ENCODE data around the gene RYK.
"Not testable (repeated sequence)": the region's sequence is repeated elsewhere in the genome, so short reads cannot be mapped to it uniquely, and the experiment has no call there.

The RYK gene

GRCh38 chr3:134214239-134214638 is 36.4 kb downstream of the RYK start:
- DNase-seq: no peak

DNA sequence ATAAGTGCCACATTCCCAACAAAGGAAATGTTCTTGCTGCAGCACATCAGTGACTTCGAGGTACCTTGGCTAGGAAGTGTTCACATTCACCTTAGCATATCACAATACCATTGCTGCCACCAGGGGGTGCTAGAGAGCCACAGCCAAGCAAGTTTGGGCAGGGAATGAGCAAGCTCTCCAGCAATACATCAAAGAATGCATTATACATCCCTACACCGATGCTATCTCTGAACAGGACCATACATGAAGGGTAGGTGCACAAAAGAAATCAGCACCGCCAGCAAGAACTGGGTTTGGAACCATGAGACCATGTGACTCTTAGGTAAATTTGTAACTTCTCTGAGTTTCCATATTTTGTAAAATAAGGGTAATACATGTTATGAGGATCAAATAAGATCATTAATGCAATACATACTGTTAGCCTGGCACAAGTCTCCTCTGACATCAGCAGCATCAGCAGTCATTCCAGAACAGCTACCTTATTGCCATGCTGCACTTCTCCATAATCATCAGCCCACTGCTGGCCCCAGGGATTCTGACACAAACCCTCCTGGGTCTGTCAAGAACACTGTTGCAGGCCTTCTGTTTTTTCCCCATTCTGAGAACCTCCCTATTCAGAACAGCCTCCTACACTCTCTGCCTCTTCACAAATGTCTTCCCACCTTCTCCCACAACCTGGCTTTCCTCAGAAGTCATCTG is 37.5 kb downstream of the RYK start:
- DNase-seq: peak; percentile 4

GRCh38 chr3:134211797-134212196 is 38.9 kb downstream of the RYK start:
- no peak for DNase-seq

DNA sequence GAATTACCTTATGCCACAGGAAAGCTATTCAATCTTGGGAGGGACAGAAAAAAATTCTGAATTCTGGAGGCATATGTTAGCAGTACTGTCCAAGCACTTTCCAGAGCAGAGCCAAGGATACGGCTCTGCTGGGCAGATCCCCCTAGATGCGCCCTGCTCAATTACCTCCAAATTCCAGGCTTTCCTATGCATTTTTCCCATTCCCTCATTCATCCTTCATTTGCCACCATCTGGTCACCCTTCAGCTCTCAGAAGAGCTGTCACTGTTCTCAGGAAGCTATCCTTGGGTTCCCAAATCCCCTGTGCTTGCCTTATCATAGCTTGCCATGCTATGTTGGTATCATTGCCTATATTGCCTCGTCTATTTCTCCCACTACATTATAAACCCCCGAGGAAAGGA is 45.2 kb downstream of the RYK start:
- no peak for DNase-seq

DNA sequence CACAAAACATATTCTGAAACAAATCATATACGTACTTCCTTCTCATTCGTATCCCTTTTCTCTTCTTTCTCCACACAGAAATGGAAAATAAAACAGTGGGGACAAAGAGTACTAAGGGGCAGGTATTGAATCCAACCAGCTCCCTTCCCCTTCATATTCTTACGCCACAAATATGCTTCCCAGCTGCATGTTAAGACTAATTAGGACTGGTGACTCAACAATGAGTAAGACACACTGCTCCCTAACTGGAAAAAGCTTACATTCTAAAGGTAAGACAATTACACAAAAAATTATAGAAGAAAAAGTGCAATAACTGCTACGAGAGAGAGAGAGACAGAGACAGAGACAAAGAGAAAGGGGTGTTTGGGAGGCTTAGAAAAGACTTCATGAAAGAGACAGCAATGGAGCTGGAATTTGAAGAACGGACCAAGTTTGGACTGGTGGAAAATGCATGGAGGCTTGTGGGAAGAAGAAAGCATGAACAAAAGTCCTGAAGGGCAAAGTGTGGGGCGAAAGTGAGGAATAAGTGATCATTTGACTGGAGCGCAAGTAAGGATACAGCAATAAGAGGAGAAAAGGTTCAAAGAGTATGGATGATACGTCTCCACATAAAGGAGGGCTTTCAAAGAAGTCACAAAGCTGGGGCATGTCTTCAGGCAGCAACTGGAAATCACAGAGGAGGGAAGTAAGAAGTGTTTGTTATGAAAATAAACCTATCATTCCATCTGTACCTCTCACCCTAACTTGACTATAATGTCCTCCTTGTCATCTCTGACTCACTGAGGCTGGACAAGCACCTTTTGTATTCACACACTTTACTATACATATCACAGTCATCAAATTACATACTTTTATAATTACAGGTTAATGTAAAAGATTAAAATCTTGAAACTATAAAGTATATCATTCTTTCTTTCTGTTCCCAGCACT is 49.2 kb downstream of the RYK start:
- no peak for DNase-seq

- not testable (repeated sequence) for DNase-seq
These were observed 50.8 kb downstream of the RYK start for GRCh38 chr3:134199880-134200279.

DNA sequence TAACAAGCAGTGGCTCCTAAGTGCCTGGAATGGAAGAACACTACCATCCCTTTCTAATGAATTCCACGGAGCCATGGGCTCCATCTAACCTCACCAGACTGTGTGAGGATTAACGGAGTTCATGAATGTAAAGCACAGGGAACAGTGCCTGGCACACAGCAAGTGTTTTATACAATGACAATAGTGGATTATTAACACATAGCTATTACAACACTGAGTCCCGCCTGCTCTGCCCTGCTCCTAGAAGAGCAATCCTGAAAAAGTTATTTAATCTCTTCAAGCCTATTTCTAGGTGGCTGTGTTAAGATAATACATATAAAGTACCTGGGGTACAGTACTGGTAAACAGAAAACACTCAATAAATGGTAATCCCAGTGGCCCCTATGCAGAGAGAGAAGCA is 51.4 kb downstream of the RYK start:
- DNase-seq: no peak

DNA sequence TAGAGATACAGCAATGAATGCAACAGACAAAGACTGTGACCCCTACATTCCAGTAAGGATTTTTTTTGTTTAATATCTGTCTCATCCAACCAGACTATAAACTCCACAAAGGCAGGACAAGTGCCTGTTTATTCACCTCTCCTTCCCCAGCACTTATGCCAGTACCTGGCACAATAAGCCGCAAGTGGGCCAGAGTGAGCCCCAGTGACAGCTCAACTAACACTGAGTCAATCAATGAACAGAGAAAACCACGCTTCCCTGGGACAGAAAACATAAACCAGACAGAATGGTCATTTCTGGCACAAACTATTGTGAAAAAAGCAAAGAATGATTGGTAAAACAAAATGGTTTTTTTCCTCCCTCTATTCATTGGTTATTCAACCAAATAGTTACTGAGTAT is 52.2 kb downstream of the RYK start:
- DNase-seq: no peak

DNA sequence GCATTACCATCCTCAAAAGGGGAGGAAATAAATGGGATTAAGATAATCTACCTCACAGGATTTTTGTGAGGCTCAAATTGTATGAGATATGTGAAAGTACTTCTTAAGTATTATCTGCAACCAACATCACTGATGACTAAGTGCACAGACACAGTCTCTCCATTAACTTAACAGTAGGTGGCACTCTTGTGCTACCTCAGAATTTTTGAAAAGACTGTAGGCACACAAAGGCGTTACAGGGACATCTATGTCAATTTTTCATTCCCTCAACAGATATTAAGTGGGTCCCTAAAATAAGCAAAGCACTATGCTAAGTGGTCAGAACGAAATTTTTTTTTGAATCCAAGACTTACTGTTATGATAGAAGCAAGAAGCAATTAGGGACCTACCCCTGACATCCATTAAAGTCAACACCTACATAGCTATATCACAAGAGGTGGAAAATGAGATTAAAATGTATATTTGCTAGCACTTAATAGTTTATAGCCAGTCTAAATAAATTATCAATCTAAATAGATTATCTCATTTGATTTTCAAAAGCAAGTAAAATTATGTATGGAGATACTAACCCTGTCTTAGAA is 52.9 kb downstream of the RYK start:
- peak; percentile 1 for DNase-seq

DNA sequence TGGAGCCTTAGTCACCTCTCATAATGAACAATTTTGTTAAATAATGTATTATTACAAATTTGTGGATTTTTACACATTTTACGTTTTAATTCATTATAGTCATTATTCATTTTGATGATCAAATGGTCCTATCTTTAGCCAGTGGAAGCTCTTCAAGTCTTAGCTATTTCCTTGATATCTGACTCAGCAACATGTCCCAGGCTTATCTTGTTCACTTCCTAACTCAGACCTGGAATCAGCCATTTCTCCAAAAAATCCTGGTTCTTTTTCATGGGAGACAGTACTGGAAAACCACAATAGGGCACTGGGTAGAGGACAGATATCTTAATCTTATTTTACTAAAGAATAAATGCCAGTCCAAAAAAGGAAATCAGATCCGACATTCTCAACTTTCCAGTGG is 56.4 kb downstream of the RYK start:
- DNase-seq: no peak

- DNase-seq: no peak
These were observed 60.4 kb downstream of the RYK start for GRCh38 chr3:134190250-134190649.

DNA sequence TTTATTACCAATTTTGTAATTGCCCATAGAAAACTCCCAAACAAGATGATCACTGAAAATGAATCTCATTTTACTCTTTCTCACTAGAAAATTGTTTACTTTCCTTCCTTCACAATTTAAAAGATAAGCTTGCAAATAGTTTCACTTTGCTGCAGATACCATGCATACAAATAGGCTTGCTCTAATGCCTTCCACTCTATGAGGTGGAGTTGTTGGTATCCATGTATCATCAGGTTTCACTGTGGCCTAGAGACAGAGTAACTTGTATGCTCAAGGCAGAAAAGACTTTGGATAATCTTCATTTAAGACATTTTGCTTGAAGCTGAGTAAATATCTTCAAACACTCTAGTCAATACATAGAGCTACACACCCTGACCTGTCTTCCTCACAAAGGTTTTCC is 60.8 kb downstream of the RYK start:
- DNase-seq: no peak

DNA sequence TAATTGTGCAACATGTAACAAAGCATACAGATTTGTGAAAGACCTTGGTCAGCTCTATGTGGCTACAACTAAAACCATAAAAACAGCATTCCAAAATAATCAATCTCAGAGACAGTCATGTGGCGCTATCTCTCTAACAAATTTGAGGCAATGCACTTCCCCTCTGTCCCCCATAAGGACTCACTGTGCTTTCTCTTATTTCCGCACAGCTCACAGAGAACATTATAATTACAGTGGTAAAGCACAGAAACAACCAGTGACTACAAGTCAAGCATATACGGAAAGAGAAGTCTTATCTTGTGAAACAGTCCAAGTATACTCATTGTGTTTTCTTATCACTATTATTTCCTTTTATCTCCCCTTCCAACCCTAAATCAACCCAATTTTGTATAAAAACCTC is 64.3 kb downstream of the RYK start:
- no peak for DNase-seq

- DNase-seq: no peak
These were observed 69.9 kb downstream of the RYK start for GRCh38 chr3:134180761-134181160.

GRCh38 chr3:134179508-134179907 is 71.2 kb downstream of the RYK start:
- no peak for DNase-seq

DNA sequence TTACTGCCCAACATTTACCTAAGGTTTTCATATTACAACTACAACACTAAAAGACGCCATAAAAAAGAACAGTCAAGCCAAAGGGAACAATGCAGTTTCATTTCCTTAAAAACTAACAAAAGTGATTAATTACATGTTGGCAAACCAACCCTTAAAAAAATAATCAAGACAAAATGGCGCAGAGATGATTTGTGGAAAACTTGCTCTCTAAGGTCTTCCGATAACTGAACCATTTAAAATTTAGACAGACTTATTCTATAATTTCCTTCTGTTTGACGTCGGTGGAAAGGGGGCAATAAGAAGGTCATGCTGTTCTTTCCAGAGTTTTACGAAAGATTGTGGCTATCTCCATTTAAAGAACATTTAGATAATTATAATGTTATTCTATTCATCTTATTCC is 87.6 kb downstream of the RYK start:
- DNase-seq: no peak

- DNase-seq: no peak
These were observed 88.6 kb downstream of the RYK start for GRCh38 chr3:134161898-134162615.

DNA sequence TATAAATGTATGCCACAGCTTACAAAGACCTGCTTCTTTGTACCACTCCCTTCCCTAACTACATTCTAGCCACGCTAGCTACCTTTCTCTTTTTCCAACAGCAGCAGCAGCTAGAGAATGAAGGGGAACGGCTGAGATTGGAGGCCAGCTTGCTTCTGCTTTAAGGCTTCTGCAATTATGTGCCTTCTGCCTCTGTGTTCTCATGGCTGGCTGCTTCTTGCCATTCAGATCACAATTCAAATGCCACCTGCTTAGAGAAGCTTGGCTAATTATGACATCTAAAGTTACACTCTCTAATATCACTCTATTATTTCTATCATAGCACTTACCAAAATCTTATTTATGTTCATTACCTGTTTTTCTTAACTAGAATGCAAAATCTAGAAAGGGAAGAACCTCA is 95.2 kb downstream of the RYK start:
- no peak for DNase-seq

- DNase-seq: no peak
These were observed 96.9 kb downstream of the RYK start for GRCh38 chr3:134153761-134154160.

GRCh38 chr3:134150476-134150875 is 100.2 kb downstream of the RYK start:
- no peak for DNase-seq

DNA sequence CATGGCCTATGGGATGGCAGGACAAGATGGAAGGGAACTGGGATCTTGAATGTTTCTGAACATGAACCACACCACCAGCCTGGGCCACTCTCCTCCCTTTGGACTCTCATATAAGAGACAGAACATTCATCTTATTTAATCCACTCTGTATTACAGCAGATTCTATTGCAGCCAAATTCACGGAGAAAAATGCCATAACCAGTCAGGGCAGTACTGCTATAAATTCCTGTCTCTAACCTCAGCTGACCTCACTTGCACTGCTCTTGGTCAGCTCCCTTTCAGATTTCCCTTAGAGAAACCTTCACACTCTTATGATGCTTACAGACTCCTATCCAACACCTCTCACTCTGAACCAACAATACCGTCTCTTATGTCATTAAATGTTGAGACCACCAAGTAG is 101.4 kb downstream of the RYK start:
- no peak for DNase-seq

- DNase-seq: no peak
These were observed 102.1 kb downstream of the RYK start for GRCh38 chr3:134148534-134148933.

- no peak for DNase-seq
These were observed 103.2 kb downstream of the RYK start for GRCh38 chr3:134147411-134147810.
